Lower leg skin (tissue), 3 donors: ENCODE results near the gene ARNT2.

Experiments used
- CTCF ChIP-seq, 3 donors: fragments of 450-650 bp; IDR thresholded peaks; one replicate each; pipeline ENCODE4 v1.5.1; 2016; ENCODE audit warnings: antibody characterized with exemption in 3 of 3, mild to moderate bottlenecking in 3 of 3, moderate library complexity in 2 of 3
- POLR2A ChIP-seq, 2 donors: fragments of 450-650 bp; IDR thresholded peaks; one replicate each; pipeline ENCODE4 v1.6.1; 2016 to 2017; ENCODE audit warnings: antibody characterized with exemption in 2 of 2, mild to moderate bottlenecking in 1 of 2, moderate library complexity in 1 of 2

- TF ChIP-seq CTCF (IDR thresholded peaks at IDR 0.05) (no peak), POLR2A (IDR thresholded peaks at IDR 0.05) (no peak)
These were observed 37.1 kb upstream of the ARNT2 start for GRCh38 chr15:80367094-80367493.
